ENCODE results near the gene BTC. TPM values are rescaled to one million over a fixed set of nuclear protein-coding genes. Genes with fewer than 3 reads are reported as not detected.
A peak's percentile ranks its signal among the peaks of the same experiment; 100 is the strongest.
"Not testable (repeated sequence)": the region's sequence is repeated elsewhere in the genome, so short reads cannot be mapped to it uniquely, and the experiment has no call there.

BTC gene, protein sequence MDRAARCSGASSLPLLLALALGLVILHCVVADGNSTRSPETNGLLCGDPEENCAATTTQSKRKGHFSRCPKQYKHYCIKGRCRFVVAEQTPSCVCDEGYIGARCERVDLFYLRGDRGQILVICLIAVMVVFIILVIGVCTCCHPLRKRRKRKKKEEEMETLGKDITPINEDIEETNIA
- total RNA-seq (2014; rRNA removed; shearing (Covaris generic)), result 1.0 and 1.2 TPM in 2 replicates
- polyA plus RNA-seq (2015; cell fraction: cytosol; rRNA removed), result 0.26 and 0.27 TPM in 2 replicates
- 0.29 and 0.47 TPM in 2 replicates for polyA plus RNA-seq (2015; cell fraction: nucleus; rRNA removed)

DNA sequence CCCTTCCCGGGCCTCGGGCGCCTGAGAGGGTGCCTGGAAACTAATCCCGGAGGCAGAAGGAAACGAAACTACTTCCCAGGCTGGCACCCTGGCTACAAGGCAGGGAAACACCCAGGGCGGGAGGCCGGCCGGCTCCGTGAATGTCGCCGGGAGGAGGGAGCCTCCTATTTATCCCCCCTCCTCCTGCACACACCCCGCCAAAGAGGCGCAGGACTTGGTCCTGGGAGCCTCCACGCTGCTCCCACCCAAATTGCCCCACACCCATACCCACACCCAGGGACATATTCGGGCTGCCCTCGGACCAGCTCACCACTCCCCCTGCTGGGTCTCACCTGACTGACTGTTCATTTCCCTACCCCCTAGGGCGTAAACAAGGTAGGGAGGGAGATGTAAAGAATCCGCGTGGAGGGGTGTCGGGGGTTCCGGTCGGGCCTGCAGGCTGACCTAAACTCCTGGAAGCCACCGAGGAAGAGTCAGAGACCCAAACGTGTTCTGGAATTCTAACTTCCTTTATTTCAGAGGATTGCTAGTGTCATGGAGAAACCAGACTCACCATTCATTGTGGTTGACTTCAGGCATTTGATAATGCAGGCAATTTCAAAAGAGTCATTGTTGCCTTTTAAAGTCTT is at the start of gene BTC:
TSS of gene BTC (minus strand) at position 142 of the 629 bp plus-strand sequence. CDS start 198 bp downstream, outside the sequence.
- peak; percentile 52 for DNase-seq (ENCODE audit: low read depth)

DNA sequence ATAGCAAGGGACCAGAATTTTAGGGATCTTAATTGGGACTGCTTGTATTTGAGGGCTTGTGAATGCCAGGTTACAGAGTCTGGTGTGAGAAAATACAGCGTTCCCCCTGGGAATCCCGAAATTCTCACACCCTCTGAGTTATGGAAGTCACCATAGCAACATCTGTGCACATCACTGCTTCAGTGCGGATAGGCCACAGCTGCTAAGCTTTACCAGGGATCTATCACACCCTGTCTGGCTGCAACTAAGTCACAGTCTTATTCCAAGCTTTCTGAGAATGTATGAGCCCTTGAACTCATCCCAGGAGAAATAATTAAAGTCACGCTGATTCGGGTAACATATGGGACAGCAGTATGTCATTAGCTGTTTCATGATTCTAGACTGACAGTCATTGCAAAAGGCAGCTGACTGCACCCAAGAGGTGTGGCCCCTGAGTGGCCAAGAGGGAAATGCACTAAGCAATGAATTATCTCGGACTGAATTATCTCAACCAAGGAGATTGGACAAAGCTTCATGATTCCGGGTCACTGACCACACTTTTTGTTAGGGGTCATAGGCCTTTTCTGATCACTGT is 46.7 kb upstream of the BTC start:
- no peak for DNase-seq (ENCODE audit: low read depth)

DNA sequence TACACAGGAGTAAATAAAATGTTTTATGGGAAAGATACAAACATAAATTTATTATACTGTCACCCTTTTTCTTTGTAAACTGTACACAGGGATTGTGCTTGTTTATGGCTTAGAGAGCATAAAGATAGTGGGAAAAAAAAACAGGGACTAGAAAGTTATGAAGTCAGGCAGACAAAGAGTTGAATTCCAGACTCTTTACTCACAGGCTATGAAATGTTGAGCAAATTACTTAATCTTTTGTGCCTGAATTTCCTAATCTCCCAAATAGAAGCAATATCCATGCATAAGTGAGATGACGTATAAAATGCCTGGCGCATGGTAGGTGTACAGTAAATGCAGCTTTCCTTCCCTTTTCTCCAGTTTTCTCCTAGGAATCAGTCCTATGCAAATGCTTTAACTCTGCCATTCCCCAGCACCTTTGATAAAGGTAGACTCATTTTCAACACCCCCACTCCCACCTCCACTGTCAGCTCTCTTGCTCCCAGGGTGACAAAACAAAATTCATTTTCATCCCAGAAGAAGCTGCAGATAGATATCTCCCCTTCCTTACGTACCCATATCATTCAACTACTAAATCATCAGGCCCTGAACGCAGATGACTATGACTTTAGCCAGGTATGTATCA is 44.5 kb upstream of the BTC start:
- DNase-seq (ENCODE audit: low read depth), result peak; percentile 16

DNA sequence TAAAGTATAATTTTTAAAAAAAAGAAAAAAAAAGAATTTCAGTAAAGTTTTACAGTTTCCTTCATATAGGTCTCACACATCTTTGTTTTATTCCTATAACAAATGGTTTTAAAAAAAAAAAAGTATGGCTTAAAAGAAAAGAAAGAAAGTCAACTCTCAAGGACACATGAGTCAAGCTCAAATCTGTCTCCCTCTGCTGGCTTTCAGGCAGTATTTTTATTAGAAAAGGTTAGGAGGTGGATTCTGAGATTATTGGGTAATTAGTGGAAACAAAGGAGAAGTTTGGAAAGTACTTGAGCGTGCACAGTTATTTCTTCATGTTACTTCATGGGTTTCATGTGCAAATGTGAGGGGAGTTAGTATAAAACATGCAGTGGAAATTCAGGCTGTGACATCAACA is 36.6 kb upstream of the BTC start:
- DNase-seq (ENCODE audit: low read depth), result no peak

DNA sequence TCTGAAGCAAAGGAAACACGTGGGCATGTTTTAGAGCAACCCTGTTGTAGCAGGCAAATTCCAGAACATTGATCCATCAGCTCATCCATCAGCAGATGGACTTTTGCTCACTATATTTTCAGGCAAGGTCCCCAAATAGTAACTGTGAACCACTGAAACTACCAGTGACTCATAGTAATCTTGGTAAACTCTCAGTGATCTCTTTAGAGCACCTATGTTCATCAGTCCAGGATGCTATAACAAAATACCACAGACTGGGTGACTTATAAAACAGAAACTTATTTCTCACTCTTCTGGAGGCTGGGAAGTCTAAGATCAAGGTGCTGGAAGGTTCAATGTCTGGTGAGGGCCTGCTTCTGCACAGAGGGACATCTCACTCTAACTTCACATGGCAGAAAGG is 28.9 kb upstream of the BTC start:
- DNase-seq (ENCODE audit: low read depth), result no peak

DNA sequence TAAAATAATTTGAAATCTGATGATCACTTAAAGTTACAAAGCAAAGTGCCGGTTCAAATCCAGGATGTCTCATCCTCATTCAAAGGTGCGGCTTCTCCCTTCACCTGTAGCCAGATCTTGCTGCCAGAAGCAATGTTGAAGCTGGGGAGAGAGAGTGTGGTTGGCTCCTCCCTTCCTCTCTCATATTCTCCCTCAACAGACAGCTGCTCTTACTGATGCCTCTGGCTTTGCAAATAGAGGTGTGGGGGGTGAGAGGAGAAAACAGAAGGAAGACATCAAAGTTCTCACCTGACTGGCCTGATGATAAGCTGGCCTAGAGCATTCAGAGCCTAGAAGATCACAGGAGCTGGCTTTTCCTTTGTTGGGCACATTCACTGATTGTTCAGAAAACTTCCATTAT is 28.3 kb upstream of the BTC start:
- DNase-seq (ENCODE audit: low read depth), result no peak

DNA sequence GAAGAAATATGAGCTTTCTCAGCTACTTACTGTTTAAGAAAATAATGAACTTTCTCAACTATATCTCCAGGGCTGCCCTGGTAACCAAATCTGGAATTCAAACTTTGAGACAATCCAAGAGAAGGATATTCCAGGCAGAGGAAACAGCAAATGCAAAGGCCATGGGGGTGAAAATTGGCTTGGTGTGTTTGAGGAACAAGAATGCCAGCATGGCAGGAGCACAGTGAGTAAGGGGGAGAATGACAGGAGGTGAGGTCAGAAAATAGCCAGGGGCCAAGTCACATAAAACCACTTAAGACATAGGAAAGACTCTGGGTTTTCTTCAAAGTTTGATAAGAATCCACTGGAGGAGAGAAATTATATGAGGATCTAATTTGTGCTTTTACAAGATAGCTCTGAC is 27.2 kb upstream of the BTC start:
- DNase-seq (ENCODE audit: low read depth), result no peak

DNA sequence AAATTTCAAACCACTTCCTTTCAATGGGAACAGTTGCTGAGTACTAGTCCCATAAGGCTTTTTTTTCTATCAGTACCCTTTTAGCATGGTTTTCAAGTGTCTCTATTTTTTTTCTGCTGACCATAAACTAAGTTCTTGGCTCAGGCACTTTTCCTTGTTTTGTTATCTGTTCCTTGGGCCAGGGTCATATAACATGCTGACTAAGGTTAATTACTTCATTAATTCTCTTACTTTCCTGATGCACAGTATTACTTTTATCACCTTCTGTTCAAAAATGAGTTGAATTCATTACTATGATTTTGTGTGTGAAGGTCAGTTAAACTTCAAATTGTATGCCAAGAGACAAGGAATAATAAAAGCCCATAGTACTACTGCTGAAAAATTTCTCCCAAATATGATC is 19.7 kb upstream of the BTC start:
- no peak for DNase-seq (ENCODE audit: low read depth)

DNA sequence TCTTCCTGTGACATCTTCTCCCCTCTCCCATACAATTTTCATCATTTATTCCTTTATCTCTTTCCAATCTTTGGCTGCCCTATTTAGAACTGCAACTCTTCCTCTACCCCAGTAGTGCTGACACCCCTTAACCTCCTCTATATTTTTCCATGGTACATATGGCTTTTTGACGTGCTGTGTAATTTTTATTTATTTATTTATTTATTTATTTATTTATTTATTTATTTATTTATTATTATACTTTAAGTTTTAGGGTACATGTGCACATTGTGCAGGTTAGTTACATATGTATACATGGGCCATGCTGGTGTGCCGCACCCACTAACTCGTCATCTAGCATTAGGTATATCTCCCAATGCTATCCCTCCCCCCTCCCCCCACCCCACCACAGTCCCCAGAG is 17.7 kb upstream of the BTC start:
- DNase-seq (ENCODE audit: low read depth), result not testable (repeated sequence)

DNA sequence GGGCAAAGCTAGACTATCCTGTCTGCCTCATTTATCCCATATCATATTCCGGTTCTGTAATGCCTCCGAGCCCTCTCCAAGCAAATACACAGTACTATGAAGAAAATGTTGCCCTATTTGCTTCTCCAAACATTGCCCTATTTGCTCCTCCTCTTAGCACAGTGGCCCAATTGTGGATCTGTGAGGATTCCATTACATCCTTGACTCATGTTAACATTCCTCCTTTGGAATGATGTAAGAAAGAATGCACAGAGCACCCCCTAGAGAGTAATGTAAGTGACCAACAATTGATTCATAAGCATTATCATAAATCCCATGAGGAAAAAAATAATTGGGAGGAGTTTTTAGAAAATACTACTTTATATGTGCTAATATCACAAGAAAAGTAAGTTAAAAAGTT is 11.3 kb upstream of the BTC start:
- DNase-seq (ENCODE audit: low read depth), result peak; percentile 69

DNA sequence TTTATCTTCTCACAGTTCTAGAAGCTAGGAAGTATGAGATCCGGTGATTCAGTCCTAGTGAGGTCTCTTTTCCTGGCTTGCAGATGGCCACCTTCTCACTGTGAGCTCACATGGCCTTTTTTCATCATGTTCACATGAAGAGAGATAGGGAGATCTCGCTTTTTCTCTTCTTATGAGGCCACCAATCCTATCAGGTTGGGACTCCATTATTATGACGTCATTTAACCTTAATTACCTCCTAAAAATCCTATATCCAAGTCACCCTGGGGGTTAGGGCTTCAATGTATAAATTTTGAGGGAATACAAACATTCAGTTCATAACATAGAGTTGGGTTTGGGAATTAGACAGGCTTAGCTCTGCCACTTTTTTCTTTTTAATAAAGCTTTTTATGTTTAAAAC is 6.0 kb upstream of the BTC start:
- DNase-seq (ENCODE audit: low read depth), result peak; percentile 6

DNA sequence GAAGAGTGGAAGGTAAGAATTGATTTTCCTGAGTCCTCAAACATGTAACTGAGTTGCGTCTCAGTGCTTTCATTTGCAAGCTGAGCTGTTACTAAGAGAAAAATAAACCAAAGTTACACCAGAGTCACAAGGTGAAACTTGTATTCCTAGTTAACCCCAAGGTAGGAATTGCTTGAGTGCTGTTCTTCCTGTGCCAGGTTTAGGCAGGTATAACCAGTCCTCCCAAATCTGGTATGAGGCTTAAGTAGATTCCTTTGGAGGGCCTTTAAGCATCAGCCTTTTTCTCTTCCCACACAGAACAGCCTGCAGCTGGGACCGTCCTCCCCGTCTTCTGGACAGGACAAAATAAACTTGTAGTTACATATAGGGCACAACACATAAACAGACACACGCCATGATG is 2.3 kb upstream of the BTC start:
- no peak for DNase-seq (ENCODE audit: low read depth)

DNA sequence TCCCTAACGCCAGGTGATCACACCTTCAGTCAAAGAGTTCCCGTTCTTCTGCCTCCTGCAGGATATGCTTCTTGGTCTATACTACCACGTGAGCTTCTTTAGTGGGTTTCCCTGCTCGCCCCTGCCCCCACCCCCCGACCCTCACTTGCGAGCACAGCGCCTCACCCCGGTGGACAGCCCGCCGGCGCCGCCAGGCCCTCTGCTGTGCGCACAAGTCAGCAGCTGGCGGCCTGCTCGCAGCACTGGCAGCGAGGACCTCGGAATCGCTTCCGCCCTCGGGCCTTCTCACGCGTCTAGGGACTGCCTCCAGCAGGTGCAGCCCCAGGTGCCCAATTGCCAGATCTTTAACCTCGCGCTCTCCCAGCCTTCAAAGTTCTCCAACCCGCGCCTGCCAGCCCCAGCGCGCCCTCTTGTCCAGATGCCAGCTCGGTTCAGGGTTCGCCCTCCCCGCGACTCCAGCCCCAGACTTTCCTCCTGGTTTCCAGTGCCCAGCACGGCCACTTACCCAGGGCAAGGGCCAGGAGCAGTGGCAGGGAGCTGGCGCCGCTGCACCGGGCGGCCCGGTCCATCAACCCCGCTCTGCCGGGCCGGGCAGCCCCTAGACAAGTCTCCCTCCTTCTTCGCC is 454 bp downstream of the BTC start:
- peak; percentile 48 for DNase-seq (ENCODE audit: low read depth)

DNA sequence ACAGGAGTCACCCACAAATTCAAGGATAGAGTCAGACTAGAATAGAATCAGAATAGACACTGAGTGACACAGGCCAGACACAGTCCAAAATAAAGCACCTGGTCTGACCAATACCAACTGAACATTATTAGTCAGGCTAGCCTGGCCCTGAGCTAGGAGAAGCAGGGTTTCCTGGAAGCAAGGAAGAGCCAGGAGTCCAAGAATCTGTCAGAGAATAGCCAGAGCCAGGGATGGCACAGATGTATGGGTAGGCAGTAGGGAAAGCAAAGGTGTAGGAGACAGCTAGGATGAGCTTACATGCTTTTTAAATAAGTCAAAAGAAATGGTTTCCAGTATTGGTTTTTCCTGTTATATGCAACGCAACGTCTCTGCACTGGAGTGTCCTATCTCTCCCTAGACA is 3.7 kb downstream of the BTC start:
- no peak for DNase-seq (ENCODE audit: low read depth)

DNA sequence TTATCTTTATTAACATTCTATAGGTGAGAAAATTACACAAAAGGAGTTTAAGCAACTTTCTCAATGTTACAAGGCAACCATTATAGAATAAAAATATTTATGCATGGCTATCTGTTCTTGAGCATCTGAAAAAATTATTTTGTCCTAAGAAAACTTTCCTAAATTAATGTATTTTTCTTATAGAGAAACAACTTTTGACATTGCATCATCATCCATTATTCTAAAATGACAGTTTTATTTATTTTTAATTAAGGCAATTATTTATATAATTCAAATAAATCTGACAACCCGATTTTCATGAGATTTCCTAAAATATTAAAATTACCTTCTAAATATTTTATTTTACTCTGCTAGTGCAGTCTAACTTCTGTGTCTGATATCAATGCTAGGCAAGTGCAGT is 4.8 kb downstream of the BTC start:
- no peak for DNase-seq (ENCODE audit: low read depth)

DNA sequence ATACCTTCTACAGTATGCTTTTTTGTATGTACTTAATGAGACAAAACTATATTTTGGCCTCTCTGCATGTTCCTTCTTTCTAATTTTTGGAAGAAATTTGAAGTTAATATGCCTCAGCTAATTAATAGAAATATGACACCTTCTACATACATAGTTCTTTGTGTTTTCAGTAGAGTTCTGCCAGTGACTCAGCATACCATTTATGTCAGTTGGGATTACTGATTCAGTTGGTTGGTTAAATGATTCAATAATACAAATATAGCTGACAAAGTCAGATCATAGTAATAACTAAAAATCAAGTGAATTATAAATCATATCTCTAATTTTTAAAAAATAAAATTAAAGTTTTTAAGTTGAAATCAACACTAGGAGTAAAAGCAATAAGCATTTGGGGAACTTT is 16.8 kb downstream of the BTC start:
- peak; percentile 21 for DNase-seq (ENCODE audit: low read depth)

DNA sequence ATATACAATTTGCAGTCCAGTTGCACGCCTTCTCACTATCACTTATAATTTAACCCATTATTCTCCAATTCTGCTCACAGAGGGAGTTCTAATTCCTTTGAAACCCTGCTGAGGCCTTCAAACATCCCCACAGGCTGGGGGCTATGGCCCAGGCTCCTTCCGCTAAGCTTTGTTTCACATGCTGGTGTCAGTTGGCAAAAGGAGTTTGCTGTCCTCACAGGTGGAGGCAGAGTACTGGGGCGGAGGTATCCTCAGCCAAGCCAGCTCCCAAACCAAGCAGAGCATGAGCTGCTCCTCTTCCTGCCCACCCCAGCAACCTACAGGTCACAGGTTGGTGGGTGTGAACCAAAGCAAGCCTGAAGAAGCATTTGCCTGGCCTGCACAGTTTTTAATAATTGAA is 21.5 kb downstream of the BTC start:
- DNase-seq (ENCODE audit: low read depth), result no peak

DNA sequence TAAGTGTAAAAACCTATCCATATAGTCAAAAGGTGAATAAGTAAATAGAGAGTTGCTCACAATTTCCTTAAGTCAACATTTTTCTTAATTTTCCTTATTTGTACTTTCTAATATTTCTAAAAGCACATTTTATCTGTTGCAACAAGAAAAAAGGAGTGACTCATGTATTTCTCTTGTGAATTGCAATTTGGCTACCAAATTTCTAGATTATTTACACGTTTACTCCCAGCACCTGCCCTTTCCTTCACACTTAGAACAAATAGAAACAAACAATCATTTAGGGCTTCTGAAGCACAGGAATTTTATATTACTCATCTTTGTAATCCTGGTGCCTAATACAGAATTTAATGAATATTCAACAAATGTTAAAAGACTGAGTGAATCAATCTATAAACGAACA is 22.2 kb downstream of the BTC start:
- no peak for DNase-seq (ENCODE audit: low read depth)

DNA sequence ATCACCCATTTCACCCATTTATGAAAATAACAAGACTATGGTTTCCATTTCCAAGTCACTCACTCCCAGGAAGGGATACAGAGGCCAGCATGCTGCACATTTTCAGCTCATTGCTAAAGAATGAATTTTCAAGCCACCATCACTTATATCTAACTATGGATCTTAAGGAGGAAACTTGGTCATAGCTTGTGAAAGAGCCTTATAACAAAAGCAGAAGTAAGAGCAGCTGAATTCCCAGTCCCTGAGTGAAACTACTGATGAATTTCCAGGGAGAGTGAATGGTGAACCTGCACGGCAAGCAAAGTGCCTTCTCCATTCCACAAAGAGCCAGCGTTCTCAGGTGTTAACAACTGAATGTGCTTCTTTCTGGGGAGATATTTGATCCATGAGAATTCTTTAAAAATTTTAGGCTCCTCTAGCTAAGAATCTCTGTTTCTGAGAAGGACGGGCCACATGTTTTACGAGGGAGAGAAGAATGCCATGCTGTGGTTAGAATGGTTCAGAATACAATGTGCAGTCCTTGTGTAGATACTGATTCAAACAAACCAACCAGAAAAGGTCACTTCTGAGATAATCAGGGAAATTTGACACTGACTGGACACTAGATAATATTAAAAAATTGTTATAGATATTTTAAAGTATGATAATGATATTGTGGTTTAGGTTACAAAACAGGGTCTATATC is 24.0 kb downstream of the BTC start:
- no peak for DNase-seq (ENCODE audit: low read depth)

DNA sequence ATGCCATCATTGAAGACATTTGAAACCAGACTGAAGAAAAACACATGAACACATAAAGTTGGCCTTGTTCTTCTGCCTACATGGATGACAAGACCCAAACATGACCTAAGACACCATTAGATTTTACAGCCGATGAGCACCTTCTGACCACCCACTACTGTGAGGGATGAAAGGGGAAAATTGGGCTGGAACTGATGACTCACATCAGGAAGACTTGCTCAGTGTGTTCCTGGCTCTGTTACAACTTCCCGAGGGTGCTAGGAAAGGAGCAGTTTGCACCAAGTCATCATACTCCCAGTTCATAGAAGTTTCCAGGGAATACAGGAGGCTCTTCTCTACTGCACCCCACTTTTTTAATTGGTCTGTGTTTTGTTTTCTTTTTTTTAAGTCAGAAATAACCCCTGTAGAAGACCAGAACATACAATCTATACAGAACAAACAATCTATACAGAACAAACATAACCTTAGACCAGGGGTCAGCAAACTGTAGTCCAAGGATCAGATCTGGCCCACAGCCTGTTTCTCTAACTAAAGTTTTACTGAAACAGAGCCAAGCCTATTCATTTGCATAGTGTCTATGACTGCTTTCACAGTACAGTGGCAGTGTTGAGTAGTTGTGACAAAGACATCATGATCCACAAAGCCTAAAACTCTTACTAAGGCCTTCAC is 25.3 kb downstream of the BTC start:
- DNase-seq (ENCODE audit: low read depth), result peak; percentile 82

DNA sequence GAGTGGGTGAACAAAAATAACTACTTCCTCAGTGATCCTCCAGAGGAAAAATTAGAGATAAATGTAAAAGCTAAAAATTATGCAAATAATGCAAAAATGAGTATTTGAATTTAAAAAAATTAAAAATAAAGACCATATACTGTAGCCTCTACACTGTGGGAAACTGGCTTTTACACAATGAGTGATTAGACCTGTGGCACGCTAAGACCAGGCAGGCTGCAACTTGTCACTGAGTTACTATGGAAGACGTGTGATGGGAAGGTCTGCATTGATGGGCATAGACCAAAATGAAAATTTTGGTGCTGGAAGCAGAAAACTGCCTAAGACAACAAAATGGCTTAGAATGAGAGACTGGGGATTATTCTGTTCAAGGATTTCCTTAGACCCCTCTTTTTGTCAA is 30.2 kb downstream of the BTC start:
- no peak for DNase-seq (ENCODE audit: low read depth)

Data from HT1080 (cell line).